H1 (cell line): ENCODE data around the gene DLK2. TPM values are rescaled to one million over a fixed set of nuclear protein-coding genes. Genes with fewer than 3 reads are reported as not detected.

ENCODE experiments used
- CTCF ChIA-PET: fragments of 300-600 bp; sonication (Branson Sonifier 250); formaldehyde crosslinking; loops from one replicate; lab custom pipeline; 2021; ENCODE audit not compliant: partially characterized antibody; lab: Charles Lee
- POLR2A ChIA-PET: fragments of 300-600 bp; sonication (Branson Sonifier 250); formaldehyde crosslinking; loops from one replicate; lab custom pipeline; 2021; ENCODE audit warnings: inconsistent platforms; ENCODE audit not compliant: partially characterized antibody; lab: Charles Lee
- DNase-seq, 2 experiments: peaks; one replicate each; pipeline versions ENCODE4 v3.0.0 to v3.0.0-alpha.2; 2010 to 2022; ENCODE audit warnings: low spot score in 2 of 2, low read depth in 1 of 2, mixed read lengths in 1 of 2
- FAIRE-seq: peaks from 2 replicates; lab custom pipeline; 2011; peaks lifted over from hg19 to GRCh38; lab: Jason Lieb, UNC
- H2AFZ ChIP-seq: 2 replicates; pipeline ENCODE4 v1.8.1; 2012; ENCODE audit warnings: low read length, inconsistent platforms
- H2AK5ac ChIP-seq: 2 replicates; pipeline ENCODE4 v1.6.1; 2013; ENCODE audit warnings: low read depth, low read length
- H2BK120ac ChIP-seq: replicated peaks from 2 replicates; pipeline ENCODE3; 2013; ENCODE audit warnings: low read depth, low read length, inconsistent platforms
- H2BK12ac ChIP-seq: 2 replicates; pipeline ENCODE4 v1.6.1; 2013; ENCODE audit warnings: low read depth, low read length
- H2BK15ac ChIP-seq: 2 replicates; pipeline ENCODE4 v1.6.1; 2013; ENCODE audit warnings: low read length
- H2BK20ac ChIP-seq: 2 replicates; pipeline ENCODE4 v1.6.1; 2013; ENCODE audit warnings: low read length
- H2BK5ac ChIP-seq: 2 replicates; pipeline ENCODE4 v1.6.1; 2013; ENCODE audit warnings: low read depth, low read length
- H3K14ac ChIP-seq: 2 replicates; pipeline ENCODE4 v1.6.1; 2013; ENCODE audit warnings: inconsistent platforms; ENCODE audit not compliant: insufficient read length
- H3K18ac ChIP-seq: 2 replicates; pipeline ENCODE4 v1.6.1; 2013; ENCODE audit warnings: low read length; ENCODE audit errors: extremely low read depth
- H3K23ac ChIP-seq: 2 replicates; pipeline ENCODE4 v1.6.1; 2013; ENCODE audit warnings: inconsistent platforms; ENCODE audit not compliant: insufficient read length
- H3K23me2 ChIP-seq: 2 replicates; pipeline ENCODE4 v1.6.1; 2013; ENCODE audit warnings: low read depth, low read length
- H3K27ac ChIP-seq: 2 replicates; pipeline ENCODE4 v1.6.1; 2011; ENCODE audit warnings: low read depth, low read length, inconsistent platforms
- H3K27me3 ChIP-seq, 4 experiments: replicated peaks in 1 of 4; 1 replicate in 1 of 4; 2 replicates in 3 of 4; pipeline versions ENCODE4 v1.6.1 to v1.8.1; 2011 to 2013; ENCODE audit warnings: low read length in 3 of 4, mild to moderate bottlenecking in 3 of 4, inconsistent platforms in 2 of 4, mixed read lengths in 2 of 4, moderate library complexity in 1 of 4; ENCODE audit not compliant: control insufficient read depth in 3 of 4, insufficient read depth in 3 of 4; ENCODE audit errors: extremely low read depth in 1 of 4
- H3K36me3 ChIP-seq, 4 experiments: 2 replicates each; pipeline versions ENCODE4 v1.6.1 to v1.8.1; 2011 to 2013; ENCODE audit warnings: mild to moderate bottlenecking in 4 of 4, low read length in 3 of 4, moderate library complexity in 2 of 4, control low read depth in 1 of 4, inconsistent platforms in 1 of 4; ENCODE audit not compliant: insufficient read depth in 4 of 4, control insufficient read depth in 2 of 4
- H3K4ac ChIP-seq: replicated peaks from 2 replicates; pipeline ENCODE3; 2013; ENCODE audit warnings: low read length, low read depth, mixed read lengths, inconsistent platforms; ENCODE audit not compliant: insufficient read length
- H3K4me1 ChIP-seq, 4 experiments: replicated peaks in 1 of 4; 1 replicate in 1 of 4; 2 replicates in 3 of 4; pipeline versions ENCODE4 v1.6.1 to v1.8.1; 2011 to 2013; ENCODE audit warnings: low read length in 3 of 4, inconsistent platforms in 2 of 4, mixed read lengths in 1 of 4; ENCODE audit not compliant: insufficient read depth in 4 of 4, control insufficient read depth in 3 of 4
- H3K4me2 ChIP-seq, 2 experiments: 2 replicates each; pipeline versions ENCODE4 v1.6.1 to v1.8.1; 2011 to 2013; ENCODE audit warnings: low read depth in 2 of 2, low read length in 2 of 2, control low read depth in 1 of 2, inconsistent platforms in 1 of 2, mild to moderate bottlenecking in 1 of 2; ENCODE audit not compliant: insufficient read depth in 1 of 2
- H3K4me3 ChIP-seq, 4 experiments: fragments of 200-600, 300-600 bp in 1 of 4; sonication (generic), shearing (Covaris generic), sonication (Bioruptor Twin) in 1 of 4; 2 replicates each; pipeline versions ENCODE4 v1.5.1 to v1.8.1; 2011 to 2016; ENCODE audit warnings: low read length in 4 of 4, low read depth in 3 of 4, control low read depth in 2 of 4, inconsistent platforms in 2 of 4, mild to moderate bottlenecking in 2 of 4, mixed read lengths in 1 of 4, moderate library complexity in 1 of 4; ENCODE audit not compliant: insufficient read depth in 2 of 4; ENCODE audit errors: extremely low read depth in 1 of 4
- H3K56ac ChIP-seq: replicated peaks from 2 replicates; pipeline ENCODE3; 2013; ENCODE audit warnings: low read depth, mild to moderate bottlenecking, mixed read lengths, low read length, inconsistent platforms; ENCODE audit not compliant: insufficient read length
- H3K79me1 ChIP-seq: 2 replicates; pipeline ENCODE4 v1.6.1; 2013; ENCODE audit warnings: low read depth, low read length, control low read depth
- H3K79me2 ChIP-seq, 2 experiments: 2 replicates each; pipeline versions ENCODE4 v1.6.1 to v1.8.1; 2012 to 2013; ENCODE audit warnings: low read length in 2 of 2, mild to moderate bottlenecking in 2 of 2, inconsistent platforms in 1 of 2; ENCODE audit not compliant: insufficient read depth in 2 of 2, control insufficient read depth in 1 of 2
- H3K9ac ChIP-seq, 4 experiments: replicated peaks in 1 of 4; 1 replicate in 1 of 4; 2 replicates in 3 of 4; pipeline versions ENCODE4 v1.6.1 to v1.8.1; 2011 to 2013; ENCODE audit warnings: low read depth in 3 of 4, low read length in 3 of 4, control low read depth in 2 of 4, mild to moderate bottlenecking in 2 of 4, moderate library complexity in 2 of 4, inconsistent platforms in 1 of 4; ENCODE audit errors: extremely low read depth in 1 of 4
- H3K9me3 ChIP-seq, 2 experiments: 2 replicates each; pipeline versions ENCODE4 v1.6.1 to v1.8.1; 2012 to 2013; ENCODE audit warnings: mild to moderate bottlenecking in 2 of 2, moderate library complexity in 2 of 2, control low read depth in 1 of 2, inconsistent platforms in 1 of 2, low read depth in 1 of 2, low read length in 1 of 2, mixed read lengths in 1 of 2; ENCODE audit not compliant: insufficient read depth in 2 of 2
- H4K20me1 ChIP-seq, 2 experiments: replicated peaks in 1 of 2; 2 replicates each; pipeline versions ENCODE3 to v1.8.1; 2011 to 2013; ENCODE audit warnings: inconsistent platforms in 2 of 2, low read length in 2 of 2, mild to moderate bottlenecking in 1 of 2; ENCODE audit not compliant: insufficient read depth in 2 of 2, control insufficient read depth in 1 of 2
- H4K5ac ChIP-seq: 2 replicates; pipeline ENCODE4 v1.6.1; 2013; ENCODE audit warnings: low read length, low read depth, mixed read lengths, inconsistent platforms; ENCODE audit not compliant: insufficient read length
- H4K8ac ChIP-seq: 2 replicates; pipeline ENCODE4 v1.8.0; 2013; ENCODE audit warnings: mild to moderate bottlenecking, moderate library complexity, low read length, inconsistent platforms; ENCODE audit not compliant: insufficient read depth; ENCODE audit errors: extremely low read depth
- H4K91ac ChIP-seq: replicated peaks from 2 replicates; pipeline ENCODE3; 2013; ENCODE audit warnings: low read length, mixed read lengths, inconsistent platforms; ENCODE audit not compliant: insufficient read length
- CTCF ChIP-seq, 3 experiments: IDR thresholded peaks; 1 replicate in 2 of 3; 2 replicates in 1 of 3; pipeline versions ENCODE4 v1.5.1 to v1.6.1; 2011; ENCODE audit warnings: low read length in 3 of 3, mild to moderate bottlenecking in 3 of 3, inconsistent platforms in 2 of 3, low read depth in 1 of 3, moderate library complexity in 1 of 3; ENCODE audit not compliant: insufficient read depth in 1 of 3; ENCODE audit errors: control extremely low read depth in 1 of 3
- YY1 ChIP-seq: IDR thresholded peaks from 2 replicates; pipeline ENCODE4 v1.6.1; 2011; ENCODE audit warnings: low read depth, mild to moderate bottlenecking, low read length
- WGBS, 2 experiments: shearing (Covaris generic) in 1 of 2; methylation state at CpG; one replicate each; pipeline versions ENCODE4 v1.1.6 to v1.1.7; 2013 to 2015; ENCODE audit warnings: low lambda C conversion rate in 2 of 2, mixed read lengths in 2 of 2, inconsistent platforms in 1 of 2, low coverage in 1 of 2, missing lambda C conversion rate in 1 of 2; ENCODE audit not compliant: insufficient replicate concordance in 2 of 2, insufficient coverage in 1 of 2, insufficient read length in 1 of 2; ENCODE audit errors: extremely low coverage in 1 of 2, missing lambda C conversion rate in 1 of 2; 5-methylcytosine and 5-hydroxymethylcytosine counted together
- polyA plus RNA-seq, 7 experiments: library from polyadenylated mRNA; depleted of rRNA in 3 of 7; stranded (reverse) in 5 of 7; unstranded in 2 of 7; fragments of >200 nt in 5 of 7; fragments of 200-250 nt in 2 of 7; gene quantifications; 1 replicate in 5 of 7; 2 replicates in 1 of 7; 4 replicates in 1 of 7; pipeline versions ENCODE4 v1.2.1 to v1.2.3, GENCODE V29; 2011 to 2013; ENCODE audit warnings: missing spikeins in 2 of 7, mixed read lengths in 2 of 7
- total RNA-seq: library from RNA; stranded (reverse); fragmentation: NEBNext Ultra II Directional; extraction: Animal tissue kit (Norgen Biotek cat#: 25700); gene quantifications from 2 replicates; pipeline ENCODE4 v1.2.1, GENCODE V29; 2021

The DLK2 gene
- total and polyA plus RNA-seq, 2 of the 8 experiments (the other 6 are each of a cell fraction or from before 2014, with no cell fraction given) = 0.37 to 0.80 TPM

GRCh38 chr6:43495409-43495941 lies 40.1 kb upstream of the DLK2 start:
- H2BK20ac ChIP-seq = 0 out of 2 replicates have a peak overlapping the region, but pooled peaks have one; percentile 3
- no peaks in the 10 kb centered on the region for H3K23me2 ChIP-seq
- H3K56ac ChIP-seq = no peak overlapping the region
- H4K5ac ChIP-seq = no peak overlapping the region
- CTCF ChIA-PET = interaction anchor here (0.6 to 32.9 kb wide), 16 partner anchors 5 to 462 kb away, joined by 3 to 536 read pairs (median 6); partner anchors contain the start of genes DLK2, LRRC73, TJAP1 and ZNF318
- no peak overlapping the region for H2BK120ac ChIP-seq
- no peak overlapping the region for H3K9ac ChIP-seq
- H3K4ac ChIP-seq = no peak overlapping the region
- DNase-seq (no peak), FAIRE-seq (no peak)
- peaks cover 4 to 42% of the 10 kb centered on the region in 2 experiments; a peak in 3 of 4 replicates for H3K79me2 ChIP-seq
- 87% methylated on average over 3 of the region's 4 CpGs; no CpG with 5 or more reads in 1 of the 2 experiments for WGBS, 2 experiments
- POLR2A ChIA-PET = interaction anchor here (0.6 to 5.6 kb wide), 11 partner anchors 9 to 52 kb away, joined by 3 to 27 read pairs (median 4); partner anchors contain the start of genes DLK2, LRRC73 and TJAP1
- H3K14ac ChIP-seq = no peak overlapping the region
- no peak overlapping the region for H3K18ac ChIP-seq
- H2BK5ac ChIP-seq = peak overlapping the region; percentile 67
- no peak overlapping the region for H3K4me3 ChIP-seq
- H3K4me1 ChIP-seq = peaks cover 7 to 19% (median 11%) of the 10 kb centered on the region in 4 experiments
- H2AK5ac ChIP-seq = 0 out of 2 replicates have a peak overlapping the region, but pooled peaks have one; percentile 65
- no peaks in the 10 kb centered on the region for H3K9me3 ChIP-seq
- H3K36me3 ChIP-seq = peaks cover 11 to 23% (median 18%) of the 10 kb centered on the region in 4 experiments; a peak in 7 of 8 replicates
- no peak overlapping the region for H3K27ac ChIP-seq
- H4K91ac ChIP-seq = no peak overlapping the region
- H2AFZ ChIP-seq = no peak overlapping the region
- TF ChIP-seq YY1 (no peak), CTCF (IDR thresholded peaks at IDR 0.05; ENCODE audit: control extremely low read depth in 1 of 3, insufficient read depth in 1 of 3, low read depth in 1 of 3, low read length in 3 of 3) (peak in 1 of 3 experiments; percentile 12; a peak in 1 of 4 replicates)
- TF ChIP-seq, all 59 proteins: peak for 1
- H3K23ac ChIP-seq = no peak overlapping the region
- H3K27me3 ChIP-seq = no peaks in the 10 kb centered on the region
- H4K20me1 ChIP-seq = peaks cover 10 to 24% of the 10 kb centered on the region in 2 experiments
- peak overlapping the region; percentile 0; the same call in 1 of the 2 replicates for H4K8ac ChIP-seq
- 0 out of 4 replicates have a peak overlapping the region, but pooled peaks of 1 of the 2 experiments have one; percentile 18 for H3K4me2 ChIP-seq
- peak overlapping the region; percentile 50; the same call in 1 of the 2 replicates for H2BK12ac ChIP-seq
- peaks cover 19% of the 10 kb centered on the region; the same call in 1 of the 2 replicates for H3K79me1 ChIP-seq
- no peak overlapping the region for H2BK15ac ChIP-seq
